GM21390 (cell line): ENCODE data around the gene PRR5L.

Experiments used
- ATAC-seq: cut with Tn5 transposase; IDR thresholded peaks from one replicate; pipeline ENCODE4 v1.9.1; 2021; ENCODE audit not compliant: unreplicated experiment

Gene PRR5L

GRCh38 chr11:36398231-36398953 is 102.3 kb downstream of the PRR5L start:
- ATAC-seq, result no peak

DNA sequence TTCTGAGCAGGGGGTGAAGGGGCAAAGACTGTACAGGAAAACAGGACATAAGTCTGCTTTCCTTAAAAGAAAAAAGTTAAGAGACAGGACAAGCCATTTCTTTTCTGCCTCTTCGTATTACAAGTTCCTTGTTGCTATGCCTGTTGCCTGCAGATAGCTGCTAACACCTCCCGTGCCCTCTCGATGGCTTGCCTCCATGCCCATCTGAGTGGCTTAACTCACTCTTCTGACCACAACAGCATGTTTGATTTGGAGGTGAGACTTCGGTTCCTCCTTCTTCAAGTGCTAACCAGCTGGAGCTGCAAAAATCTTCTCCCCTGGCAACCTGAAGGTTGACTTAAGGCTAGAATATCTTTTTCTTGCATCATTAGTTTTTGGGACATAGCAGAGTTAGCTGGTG is 103.1 kb downstream of the PRR5L start:
- no peak for ATAC-seq

- no peak for ATAC-seq
These were observed 103.7 kb downstream of the PRR5L start for GRCh38 chr11:36399745-36400144.

- no peak for ATAC-seq
These were observed 104.8 kb downstream of the PRR5L start for GRCh38 chr11:36400766-36401455.

- ATAC-seq, result no peak
These were observed 106.6 kb downstream of the PRR5L start for GRCh38 chr11:36402568-36403170.

DNA sequence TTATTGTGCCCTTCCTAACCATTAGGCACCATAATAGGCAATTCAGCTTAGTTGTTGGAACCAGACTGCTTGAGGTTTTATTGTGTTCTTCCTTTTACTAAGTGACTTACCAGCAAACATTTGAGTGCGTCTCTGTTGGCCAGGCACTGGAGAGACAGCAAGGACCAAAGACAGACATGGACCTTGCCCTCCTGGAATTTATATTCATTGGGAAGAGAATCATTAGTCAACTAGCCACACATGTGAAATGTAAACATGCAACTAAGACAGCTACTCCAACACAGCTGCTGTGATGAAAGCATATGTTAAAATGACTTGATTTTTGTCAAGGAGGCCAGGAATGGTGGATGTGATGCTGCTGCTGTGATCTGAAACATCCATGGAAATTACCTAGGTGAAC is 107.6 kb downstream of the PRR5L start:
- ATAC-seq, result no peak

GRCh38 chr11:36404831-36405230 is 108.7 kb downstream of the PRR5L start:
- no peak for ATAC-seq

- ATAC-seq, result no peak
These were observed 109.7 kb downstream of the PRR5L start for GRCh38 chr11:36405585-36406367.

- ATAC-seq, result no peak
These were observed 111.3 kb downstream of the PRR5L start for GRCh38 chr11:36407356-36407755.

GRCh38 chr11:36408498-36409136 is 112.5 kb downstream of the PRR5L start:
- ATAC-seq, result no peak

DNA sequence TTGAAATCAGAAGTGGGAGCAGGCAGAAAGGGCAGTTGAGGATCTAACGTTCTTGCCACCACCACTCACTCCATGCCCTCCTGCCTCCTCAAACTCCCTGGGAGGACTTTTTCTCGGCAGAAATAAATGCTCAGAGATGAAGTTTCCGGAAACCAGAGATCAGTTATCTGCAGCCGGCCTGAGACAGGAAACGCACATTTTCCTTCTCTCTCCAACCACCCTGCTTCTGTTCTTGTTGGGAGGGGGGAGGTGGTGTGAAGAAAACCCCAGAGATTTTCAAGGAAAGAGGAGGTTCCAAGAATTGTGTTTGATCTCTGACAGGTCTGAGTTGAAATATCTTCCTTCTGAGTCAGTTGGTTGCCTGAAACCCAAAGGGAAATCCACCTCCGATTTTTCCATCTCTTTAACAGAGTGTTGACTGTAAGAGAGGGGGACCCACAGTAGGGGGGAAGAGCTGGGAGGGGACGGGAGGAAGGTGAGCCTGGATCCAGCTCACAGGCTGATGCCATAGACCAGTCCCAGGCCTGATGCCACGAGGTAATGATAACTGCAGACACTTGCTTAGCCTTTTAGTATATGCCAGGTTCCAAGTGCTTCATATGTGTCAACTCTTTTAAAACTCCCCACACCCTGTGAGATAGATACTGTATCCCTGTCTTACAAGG is 113.2 kb downstream of the PRR5L start:
- no peak for ATAC-seq

- ATAC-seq, result peak; percentile 82
These were observed 115.1 kb downstream of the PRR5L start for GRCh38 chr11:36411202-36411640.

GRCh38 chr11:36412781-36413383 is 116.8 kb downstream of the PRR5L start:
- ATAC-seq, result no peak

- no peak for ATAC-seq
These were observed 121.1 kb downstream of the PRR5L start for GRCh38 chr11:36417154-36417553.

GRCh38 chr11:36419791-36420424 is 123.8 kb downstream of the PRR5L start:
- no peak for ATAC-seq

GRCh38 chr11:36421546-36422155 is 125.6 kb downstream of the PRR5L start:
- ATAC-seq, result no peak

DNA sequence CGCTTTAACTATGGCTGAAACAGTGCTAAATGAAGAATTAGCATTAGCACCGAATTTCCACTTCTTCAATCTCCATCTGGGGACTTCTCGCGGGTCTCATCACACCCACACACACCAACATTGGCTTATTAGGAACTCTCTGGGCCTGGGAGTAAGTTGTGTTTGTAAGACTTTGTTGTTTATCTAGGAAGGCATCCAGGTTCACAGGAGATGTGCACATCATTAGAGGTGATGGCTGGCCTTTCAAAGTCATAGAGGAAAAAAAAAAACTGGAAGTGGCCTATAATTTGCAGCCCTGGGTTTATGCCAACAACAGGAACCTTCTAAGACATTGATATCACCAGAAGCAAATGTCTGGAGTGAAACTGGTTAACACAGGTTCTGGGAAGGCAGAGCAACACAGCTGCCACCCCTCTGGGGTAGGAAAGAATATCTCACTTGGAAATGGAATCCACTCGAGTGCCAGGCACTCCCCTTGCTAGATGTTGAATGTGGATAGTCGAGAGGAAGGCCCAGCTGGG is 129.5 kb downstream of the PRR5L start:
- ATAC-seq, result no peak

DNA sequence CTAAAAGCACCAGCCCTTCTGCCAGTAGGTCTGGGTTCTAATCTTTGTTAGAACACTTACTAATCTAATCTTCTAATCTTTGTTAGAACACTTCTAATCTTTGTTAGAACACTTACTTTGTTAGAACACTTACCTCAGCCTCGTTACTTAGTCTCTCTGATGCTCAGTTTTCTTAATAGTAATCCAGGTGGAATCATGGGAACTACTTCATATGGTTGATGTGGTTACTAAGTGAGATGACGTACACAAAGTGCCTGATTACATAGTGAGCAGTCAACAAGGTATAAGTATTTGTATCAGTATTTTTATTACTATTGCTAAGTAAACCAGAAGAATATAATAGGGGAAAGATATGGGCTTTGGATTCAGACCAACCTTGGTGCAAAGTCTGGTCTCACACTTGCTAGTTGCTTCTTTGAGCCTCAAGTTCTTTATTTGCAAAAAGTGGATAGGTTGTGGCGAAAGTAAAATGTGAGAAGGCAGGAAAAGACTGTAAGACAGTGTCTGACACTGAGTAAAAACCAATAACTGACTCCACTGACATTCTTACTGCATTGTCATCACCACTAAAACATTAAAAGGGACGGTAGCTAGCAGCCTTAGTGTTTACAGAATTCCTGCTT is 130.2 kb downstream of the PRR5L start:
- no peak for ATAC-seq
